ENCODE results near the gene ALOX15B. TPM values are rescaled to one million over a fixed set of nuclear protein-coding genes. Genes with fewer than 3 reads are reported as not detected.

The ALOX15B gene
- total RNA-seq, 1 experiment from 2014 or later: 0.30 TPM

- Histone ChIP-seq H3K79me2 (ENCODE audit: insufficient read depth, low read length) (no peaks in the 10 kb centered on the region), H3K36me3 (ENCODE audit: control insufficient read depth in 1 of 2, insufficient read depth in 2 of 2, low read length in 2 of 2) (no peaks in the 10 kb centered on the region), H3K4me3 (replicated peaks in 1 of 2; ENCODE audit: low read depth in 1 of 2, low read length in 2 of 2) (no peak overlapping the region), H3K9me2 (ENCODE audit: insufficient read depth) (no peaks in the 10 kb centered on the region), H3K9ac (ENCODE audit: low read length) (no peak overlapping the region), H3K27me3 (ENCODE audit: insufficient read depth, low read length) (no peaks in the 10 kb centered on the region), H3K9me3 (ENCODE audit: control insufficient read depth in 1 of 2, insufficient read depth in 1 of 2, low read depth in 1 of 2, low read length in 2 of 2) (no peaks in the 10 kb centered on the region), H4K20me1 (ENCODE audit: insufficient read depth) (no peaks in the 10 kb centered on the region), H3K4me2 (ENCODE audit: low read length) (no peak overlapping the region), H3K27ac (ENCODE audit: low read depth, low read length) (no peak overlapping the region), H2AFZ (ENCODE audit: low read depth, low read length, poor library complexity, severe bottlenecking) (no peak overlapping the region), H3K4me1 (ENCODE audit: control insufficient read depth in 1 of 2, insufficient read depth in 2 of 2, low read length in 2 of 2) (0 out of 4 replicates have a peak, but pooled peaks cover 0 to 3% of the 10 kb centered on the region in 2 experiments)
- CTCF ChIA-PET: interaction anchor here (2.0 to 3.6 kb wide), 2 partner anchors 9 to 12 kb away, joined by 8 to 34 read pairs; no protein-coding TSS in a partner anchor
- ATAC-seq (no peak), DNase-seq (ENCODE audit: low read depth, low spot score) (no peak)
- TF ChIP-seq ELF1 (IDR thresholded peaks at IDR 0.05; ENCODE audit: borderline replicate concordance, low read depth) (no peak), ZFX (IDR thresholded peaks at IDR 0.05) (no peak), CBX3 (IDR thresholded peaks at IDR 0.05; ENCODE audit: low read depth) (no peak), FOSL1 (IDR thresholded peaks at IDR 0.05; ENCODE audit: low read depth) (no peak), EZH2 (IDR thresholded peaks at IDR 0.05) (no peak), CTCF (IDR thresholded peaks at IDR 0.05 in 2 of 3, conservative IDR thresholded peaks at IDR 0.05 in 1 of 3; ENCODE audit: borderline replicate concordance in 1 of 3, insufficient read depth in 1 of 3, low read depth in 2 of 3, low read length in 2 of 3) (no peak), SRF (IDR thresholded peaks at IDR 0.05; ENCODE audit: low read depth) (no peak)
- intact Hi-C loops (cut with micrococcal nuclease): no loop called here
- no TSS peak for BruUV-seq (replicated peaks)
- RAD21 ChIA-PET (ENCODE audit: low non-redundant PET in 1 of 2, low total read pairs in 2 of 2, uncharacterized antibody in 2 of 2, unreplicated experiment in 2 of 2): no interaction called here
- POLR2A ChIA-PET: no interaction called here
Measured at GRCh38 chr17:8095361-8095760, 56.5 kb downstream of the ALOX15B start.

- TF ChIP-seq POLR2A (IDR thresholded peaks at IDR 0.05; ENCODE audit: borderline replicate concordance, extremely low read depth, insufficient read depth, insufficient read length) (no peak), POLR2AphosphoS5 (IDR thresholded peaks at IDR 0.05; ENCODE audit: low read depth, low read length) (no peak), FOSL1 (IDR thresholded peaks at IDR 0.05; ENCODE audit: low read depth) (no peak), YY1 (IDR thresholded peaks at IDR 0.05; ENCODE audit: extremely low read depth, insufficient replicate concordance, low read depth, low read length) (no peak), SIN3A (IDR thresholded peaks at IDR 0.05; ENCODE audit: low read depth) (no peak), RAD21 (IDR thresholded peaks at IDR 0.05; ENCODE audit: low read depth) (no peak), CTCF (IDR thresholded peaks at IDR 0.05 in 2 of 3, conservative IDR thresholded peaks at IDR 0.05 in 1 of 3; ENCODE audit: borderline replicate concordance in 1 of 3, insufficient read depth in 1 of 3, low read depth in 2 of 3, low read length in 2 of 3) (no peak), ATF3 (IDR thresholded peaks at IDR 0.05) (no peak), CBX3 (IDR thresholded peaks at IDR 0.05; ENCODE audit: low read depth) (no peak), JUND (IDR thresholded peaks at IDR 0.05) (no peak), TCF7L2 (IDR thresholded peaks at IDR 0.05; ENCODE audit: borderline replicate concordance, extremely low read depth, insufficient read depth, insufficient read length) (no peak), CEBPB (IDR thresholded peaks at IDR 0.05; ENCODE audit: low read depth) (no peak), EGR1 (IDR thresholded peaks at IDR 0.05; ENCODE audit: low read depth) (no peak), ZNF274 (IDR thresholded peaks at IDR 0.05; ENCODE audit: low read depth, low read length) (no peak)
- H3K4me2 ChIP-seq (ENCODE audit: low read length): no peak overlapping the region
- no peak overlapping the region for H3K9ac ChIP-seq (ENCODE audit: low read length)
- no peaks in the 10 kb centered on the region for H3K9me3 ChIP-seq (ENCODE audit: control insufficient read depth in 1 of 2, insufficient read depth in 1 of 2, low read depth in 1 of 2, low read length in 2 of 2)
- no peak overlapping the region for H3K27ac ChIP-seq (ENCODE audit: low read depth, low read length)
- 0 out of 4 replicates have a peak, but pooled peaks cover 0 to 3% of the 10 kb centered on the region in 2 experiments for H3K4me1 ChIP-seq (ENCODE audit: control insufficient read depth in 1 of 2, insufficient read depth in 2 of 2, low read length in 2 of 2)
- ATAC-seq: no peak
- no peaks in the 10 kb centered on the region for H3K27me3 ChIP-seq (ENCODE audit: insufficient read depth, low read length)
- no TSS peak for BruUV-seq (replicated peaks)
- H2AFZ ChIP-seq (ENCODE audit: low read depth, low read length, poor library complexity, severe bottlenecking): no peak overlapping the region
- ChIA-PET CTCF (no interaction called here), POLR2A (no interaction called here), RAD21 (ENCODE audit: low non-redundant PET in 1 of 2, low total read pairs in 2 of 2, uncharacterized antibody in 2 of 2, unreplicated experiment in 2 of 2) (no interaction called here)
- H4K20me1 ChIP-seq (ENCODE audit: insufficient read depth): no peaks in the 10 kb centered on the region
- no peaks in the 10 kb centered on the region for H3K79me2 ChIP-seq (ENCODE audit: insufficient read depth, low read length)
- H3K9me2 ChIP-seq (ENCODE audit: insufficient read depth): no peaks in the 10 kb centered on the region
- H3K36me3 ChIP-seq (ENCODE audit: control insufficient read depth in 1 of 2, insufficient read depth in 2 of 2, low read length in 2 of 2): no peaks in the 10 kb centered on the region
- intact Hi-C loops (cut with micrococcal nuclease): no loop called here
- no peak overlapping the region for H3K4me3 ChIP-seq (replicated peaks in 1 of 2; ENCODE audit: low read depth in 1 of 2, low read length in 2 of 2)
- no peak for DNase-seq (ENCODE audit: low read depth, low spot score)
Measured at GRCh38 chr17:8096541-8096940, 57.7 kb downstream of the ALOX15B start.

Measured in HCT116 (cell line).